HG02759 (cell line): ENCODE measurements around the gene RTCB.

ENCODE experiments used
- ATAC-seq: cut with Tn5 transposase; IDR thresholded peaks from one replicate; pipeline ENCODE4 v1.9.1; 2021; ENCODE audit warnings: mild to moderate bottlenecking, moderate library complexity; ENCODE audit not compliant: unreplicated experiment

RTCB gene

GRCh38 chr22:32341122-32341740, 70.8 kb downstream of the RTCB start:
- ATAC-seq: no peak

GRCh38 chr22:32340411-32340810, 71.6 kb downstream of the RTCB start:
- ATAC-seq: no peak

- no peak for ATAC-seq
Measured at GRCh38 chr22:32339190-32340012, 72.6 kb downstream of the RTCB start.

- ATAC-seq: no peak
Measured at GRCh38 chr22:32338757-32339156, 73.3 kb downstream of the RTCB start.
